HCT116 (cell line): Measurements from ENCODE around the gene ARSB. TPM values are rescaled to one million over a fixed set of nuclear protein-coding genes. Genes with fewer than 3 reads are reported as not detected.

Experiments
- ATAC-seq: fragments of 200-7000 bp; cut with Tn5 transposase; 2 replicates; pipeline ENCODE4 v1.9.1; 2020; ENCODE audit warnings: mild to moderate bottlenecking, moderate library complexity
- BruUV-seq: library from RNA; stranded (reverse); fragments of 400-500 nt; replicated peaks from 2 replicates; lab custom pipeline; 2021; lab: Mats Ljungman, UMichigan
- CTCF ChIA-PET: fragments of 300-600 bp; sonication (Branson Sonifier 250); formaldehyde crosslinking; loops from one replicate; lab custom pipeline; 2021; ENCODE audit warnings: antibody characterized with exemption; lab: Charles Lee
- POLR2A ChIA-PET: fragments of 300-600, 350-600 bp; sonication (Branson Sonifier 250); formaldehyde crosslinking; loops from one replicate; lab custom pipeline; 2021; ENCODE audit warnings: antibody characterized with exemption; lab: Charles Lee
- RAD21 ChIA-PET, 2 experiments: fragments of 300-600 bp; sonication (Branson Sonifier 250); formaldehyde crosslinking; loops; one replicate each; lab custom pipeline; 2023; ENCODE audit warnings: low total read pairs in 2 of 2; ENCODE audit not compliant: uncharacterized antibody in 2 of 2, unreplicated experiment in 2 of 2, low non-redundant PET in 1 of 2; lab: Charles Lee
- DNase-seq: peaks from one replicate; pipeline ENCODE4 v3.0.0-alpha.2; 2010; ENCODE audit warnings: low read depth, low spot score
- H2AFZ ChIP-seq: fragments of 200-600 bp; shearing (Covaris generic), sonication (generic); 2 replicates; pipeline ENCODE4 v1.6.1; 2017; ENCODE audit warnings: low read depth, mixed run types, mixed read lengths, antibody characterized with exemption, low read length; ENCODE audit not compliant: poor library complexity, severe bottlenecking
- H3K27ac ChIP-seq: 2 replicates; pipeline ENCODE4 v1.5.1; 2012; ENCODE audit warnings: low read depth, low read length
- H3K27me3 ChIP-seq: fragments of 200-600 bp; sonication (generic); 2 replicates; pipeline ENCODE4 v1.6.1; 2016; ENCODE audit warnings: mixed run types, low read length, mixed read lengths; ENCODE audit not compliant: insufficient read depth
- H3K36me3 ChIP-seq, 2 experiments: fragments of 200-500 bp in 1 of 2; fragments of 200-600 bp in 1 of 2; sonication (Bioruptor generic) in 1 of 2; sonication (generic) in 1 of 2; 2 replicates each; pipeline versions ENCODE4 v1.5.1 to v1.6.1; 2014 to 2016; ENCODE audit warnings: low read length in 2 of 2, inconsistent platforms in 1 of 2, mixed read lengths in 1 of 2, mixed run types in 1 of 2; ENCODE audit not compliant: insufficient read depth in 2 of 2, control insufficient read depth in 1 of 2
- H3K4me1 ChIP-seq, 2 experiments: fragments of 200-600 bp in 1 of 2; sonication (generic) in 1 of 2; 2 replicates each; pipeline versions ENCODE4 v1.5.1 to v1.6.1; 2012 to 2017; ENCODE audit warnings: low read length in 2 of 2, inconsistent platforms in 1 of 2, mild to moderate bottlenecking in 1 of 2, mixed read lengths in 1 of 2, mixed run types in 1 of 2, moderate library complexity in 1 of 2; ENCODE audit not compliant: insufficient read depth in 2 of 2, control insufficient read depth in 1 of 2
- H3K4me2 ChIP-seq: fragments of 200-600 bp; sonication (generic); 2 replicates; pipeline ENCODE4 v1.6.1; 2017; ENCODE audit warnings: mixed run types, low read length, mixed read lengths
- H3K4me3 ChIP-seq, 2 experiments: fragments of 200-600 bp in 1 of 2; sonication (generic) in 1 of 2; replicated peaks in 1 of 2; 2 replicates each; pipeline ENCODE4 v1.5.1; 2011 to 2016; ENCODE audit warnings: low read length in 2 of 2, control low read depth in 1 of 2, low read depth in 1 of 2, mild to moderate bottlenecking in 1 of 2, mixed read lengths in 1 of 2, mixed run types in 1 of 2
- H3K79me2 ChIP-seq: fragments of 200-600 bp; sonication (generic); 2 replicates; pipeline ENCODE4 v1.6.1; 2017; ENCODE audit warnings: mild to moderate bottlenecking, mixed run types, low read length, moderate library complexity, mixed read lengths; ENCODE audit not compliant: insufficient read depth
- H3K9ac ChIP-seq: fragments of 200-600 bp; sonication (generic); 2 replicates; pipeline ENCODE4 v1.6.1; 2016; ENCODE audit warnings: low read length, mixed read lengths
- H3K9me2 ChIP-seq: fragments of 200-600 bp; sonication (generic), shearing (Covaris generic); 2 replicates; pipeline ENCODE4 v1.6.1; 2017; ENCODE audit warnings: mixed run types, mild to moderate bottlenecking, moderate library complexity; ENCODE audit not compliant: insufficient read depth
- H3K9me3 ChIP-seq, 2 experiments: fragments of 200-500 bp in 1 of 2; fragments of 200-600 bp in 1 of 2; sonication (Bioruptor generic) in 1 of 2; sonication (generic) in 1 of 2; 2 replicates each; pipeline ENCODE4 v1.6.1; 2014 to 2017; ENCODE audit warnings: low read length in 2 of 2, mixed read lengths in 2 of 2, inconsistent platforms in 1 of 2, low read depth in 1 of 2, mild to moderate bottlenecking in 1 of 2, mixed run types in 1 of 2, moderate library complexity in 1 of 2; ENCODE audit not compliant: control insufficient read depth in 1 of 2, insufficient read depth in 1 of 2
- H4K20me1 ChIP-seq: fragments of 200-600 bp; sonication (generic), shearing (Covaris generic); 2 replicates; pipeline ENCODE4 v1.6.1; 2017; ENCODE audit warnings: mixed run types, mild to moderate bottlenecking, moderate library complexity; ENCODE audit not compliant: insufficient read depth
- ATF3 ChIP-seq: IDR thresholded peaks from 2 replicates; pipeline ENCODE4 v1.6.1; 2012
- CBX3 ChIP-seq: IDR thresholded peaks from 2 replicates; pipeline ENCODE4 v1.6.1; 2012; ENCODE audit warnings: low read depth
- EGR1 ChIP-seq: IDR thresholded peaks from 2 replicates; pipeline ENCODE4 v1.6.1; 2012; ENCODE audit warnings: low read depth
- ELF1 ChIP-seq: IDR thresholded peaks from 2 replicates; pipeline ENCODE4 v1.6.1; 2012; ENCODE audit warnings: low read depth, borderline replicate concordance
- EZH2phosphoT487 ChIP-seq: fragments of 200-600 bp; IDR thresholded peaks from 2 replicates; pipeline ENCODE4 v1.6.1; 2018; ENCODE audit warnings: antibody characterized with exemption, borderline replicate concordance
- JUND ChIP-seq: IDR thresholded peaks from 2 replicates; pipeline ENCODE4 v1.6.1; 2012
- POLR2A ChIP-seq: IDR thresholded peaks from 2 replicates; pipeline ENCODE4 v1.7.0; 2011; ENCODE audit warnings: borderline replicate concordance; ENCODE audit not compliant: insufficient read depth, insufficient read length; ENCODE audit errors: extremely low read depth
- POLR2AphosphoS5 ChIP-seq: IDR thresholded peaks from 2 replicates; pipeline ENCODE4 v1.6.1; 2011; ENCODE audit warnings: mild to moderate bottlenecking, low read depth, low read length, moderate library complexity
- RAD21 ChIP-seq: IDR thresholded peaks from 2 replicates; pipeline ENCODE4 v1.6.1; 2012; ENCODE audit warnings: low read depth, mild to moderate bottlenecking
- intact Hi-C: fragments of 100-400 bp; cut with micrococcal nuclease; formaldehyde crosslinking; loops from 2 replicates; pipeline ENCODE4 v1.10.0; 2022
- total RNA-seq: library from RNA; stranded (reverse); gene quantifications from one replicate; pipeline ENCODE4 v1.2.1, GENCODE V29; 2021; ENCODE audit not compliant: unreplicated experiment
- TF ChIP-seq, protein P1 (sequence below), 3 experiments: fragments of 200-600 bp in 1 of 3; sonication (generic) in 1 of 3; IDR thresholded peaks in 2 of 3; conservative IDR thresholded peaks in 1 of 3; 2 replicates each; pipeline ENCODE4 v1.5.1; 2012 to 2017; ENCODE audit warnings: low read depth in 2 of 3, low read length in 2 of 3, antibody characterized with exemption in 1 of 3, borderline replicate concordance in 1 of 3, control low read depth in 1 of 3, mild to moderate bottlenecking in 1 of 3, mixed read lengths in 1 of 3, mixed run types in 1 of 3, moderate library complexity in 1 of 3; ENCODE audit not compliant: insufficient read depth in 1 of 3

Gene ARSB
- total RNA-seq, 1 experiment from 2014 or later, result 4.8 TPM

DNA sequence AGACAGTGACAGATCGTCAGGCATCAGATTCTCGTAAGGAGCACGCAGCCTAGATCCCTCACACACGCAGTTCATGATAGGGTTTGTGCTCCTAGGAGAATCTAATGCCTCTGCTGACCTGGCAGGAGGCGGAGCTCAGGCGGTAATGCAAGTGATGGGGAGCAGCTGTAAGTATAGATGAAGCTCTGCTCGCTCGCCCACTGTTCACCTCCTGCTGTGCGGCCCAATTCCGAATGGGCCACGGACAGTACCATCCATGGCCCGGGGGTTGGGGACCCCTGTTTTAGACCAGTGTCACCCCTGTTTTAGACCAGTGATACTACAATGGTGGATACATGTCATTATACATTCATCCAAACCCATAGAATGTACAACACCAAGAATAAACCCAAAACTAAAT is 4.0 kb upstream of the ARSB start:
- POLR2A ChIA-PET, result no interaction called here
- H3K27me3 ChIP-seq, result no peaks in the 10 kb centered on the region
- H3K27ac ChIP-seq, result no peak overlapping the region
- H3K79me2 ChIP-seq, result no peaks in the 10 kb centered on the region
- no peak overlapping the region for H2AFZ ChIP-seq
- BruUV-seq, result no TSS peak
- no peaks in the 10 kb centered on the region for H4K20me1 ChIP-seq
- H3K9me3 ChIP-seq, result no peaks in the 10 kb centered on the region
- no peaks in the 10 kb centered on the region for H3K36me3 ChIP-seq
- CTCF ChIA-PET, result no interaction called here
- H3K4me1 ChIP-seq, result peaks cover 8 to 16% of the 10 kb centered on the region in 2 experiments
- H3K9me2 ChIP-seq, result no peaks in the 10 kb centered on the region
- ATAC-seq (no peak), DNase-seq (no peak)
- H3K4me3 ChIP-seq, result no peak overlapping the region
- TF ChIP-seq POLR2A, result no peak
- no peak for TF ChIP-seq POLR2AphosphoS5
- TF ChIP-seq RAD21, result no peak
- TF ChIP-seq ATF3, result no peak
- TF ChIP-seq JUND, result no peak
- TF ChIP-seq ELF1, result no peak
- TF ChIP-seq EGR1, result no peak
- TF ChIP-seq EZH2phosphoT487, result no peak
- no peak for TF ChIP-seq CBX3
- TF ChIP-seq, protein P1, sequence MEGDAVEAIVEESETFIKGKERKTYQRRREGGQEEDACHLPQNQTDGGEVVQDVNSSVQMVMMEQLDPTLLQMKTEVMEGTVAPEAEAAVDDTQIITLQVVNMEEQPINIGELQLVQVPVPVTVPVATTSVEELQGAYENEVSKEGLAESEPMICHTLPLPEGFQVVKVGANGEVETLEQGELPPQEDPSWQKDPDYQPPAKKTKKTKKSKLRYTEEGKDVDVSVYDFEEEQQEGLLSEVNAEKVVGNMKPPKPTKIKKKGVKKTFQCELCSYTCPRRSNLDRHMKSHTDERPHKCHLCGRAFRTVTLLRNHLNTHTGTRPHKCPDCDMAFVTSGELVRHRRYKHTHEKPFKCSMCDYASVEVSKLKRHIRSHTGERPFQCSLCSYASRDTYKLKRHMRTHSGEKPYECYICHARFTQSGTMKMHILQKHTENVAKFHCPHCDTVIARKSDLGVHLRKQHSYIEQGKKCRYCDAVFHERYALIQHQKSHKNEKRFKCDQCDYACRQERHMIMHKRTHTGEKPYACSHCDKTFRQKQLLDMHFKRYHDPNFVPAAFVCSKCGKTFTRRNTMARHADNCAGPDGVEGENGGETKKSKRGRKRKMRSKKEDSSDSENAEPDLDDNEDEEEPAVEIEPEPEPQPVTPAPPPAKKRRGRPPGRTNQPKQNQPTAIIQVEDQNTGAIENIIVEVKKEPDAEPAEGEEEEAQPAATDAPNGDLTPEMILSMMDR (IDR thresholded peaks at IDR 0.05 in 2 of 3, conservative IDR thresholded peaks at IDR 0.05 in 1 of 3; ENCODE audit: borderline replicate concordance in 1 of 3, insufficient read depth in 1 of 3, low read depth in 2 of 3, low read length in 2 of 3), result no peak
- no peak overlapping the region for H3K4me2 ChIP-seq
- no peak overlapping the region for H3K9ac ChIP-seq
- intact Hi-C loops, result no loop called here
- RAD21 ChIA-PET, result no interaction called here
